ENCODE data around the gene UBE2J2.
A peak's percentile ranks its signal among the peaks of the same experiment; 100 is the strongest.
"Not testable (repeated sequence)": the region's sequence is repeated elsewhere in the genome, so short reads cannot be mapped to it uniquely, and the experiment has no call there.

The UBE2J2 gene

GRCh38 chr1:1255611-1256010 lies 18.0 kb downstream of the UBE2J2 start:
- no peak for DNase-seq (ENCODE audit: low spot score)

DNA sequence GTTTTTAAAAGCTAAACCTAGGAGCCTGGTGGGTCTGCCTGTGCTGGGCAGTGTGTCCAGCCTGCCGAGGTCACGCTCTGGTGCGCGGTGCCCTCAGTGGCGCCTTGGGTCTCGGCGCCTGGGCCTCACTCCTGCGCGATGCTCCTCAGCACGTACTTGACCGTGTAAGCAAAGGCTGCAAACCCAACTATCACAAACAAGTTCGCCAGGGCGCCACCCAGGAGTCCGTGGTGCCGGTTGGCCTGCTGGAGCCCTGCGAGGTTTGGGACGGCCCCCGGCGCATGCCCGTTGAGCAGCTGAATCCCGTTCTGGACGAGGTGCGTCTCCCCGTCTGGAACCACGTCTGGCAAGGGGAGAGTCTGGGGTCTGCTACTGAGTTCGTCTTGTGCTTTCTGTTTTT lies 18.6 kb downstream of the UBE2J2 start:
- DNase-seq (ENCODE audit: low spot score) = no peak

DNA sequence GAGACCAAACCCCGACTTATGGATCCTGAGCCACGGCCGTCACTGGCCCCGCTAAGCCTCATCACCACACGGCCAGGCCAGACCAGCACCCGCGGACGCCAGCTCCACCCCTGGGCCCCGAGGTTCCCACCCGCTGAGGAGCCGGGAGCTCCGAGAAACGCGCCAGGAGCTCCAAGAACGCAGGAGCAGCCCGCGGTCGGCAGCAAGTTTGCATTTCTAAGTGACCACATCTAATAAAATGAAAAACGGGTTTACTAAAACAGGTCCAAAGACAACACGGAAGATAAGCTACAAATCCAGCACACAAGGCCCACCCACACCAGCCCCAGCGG lies 19.0 kb downstream of the UBE2J2 start:
- no peak for DNase-seq (ENCODE audit: low spot score)

DNA sequence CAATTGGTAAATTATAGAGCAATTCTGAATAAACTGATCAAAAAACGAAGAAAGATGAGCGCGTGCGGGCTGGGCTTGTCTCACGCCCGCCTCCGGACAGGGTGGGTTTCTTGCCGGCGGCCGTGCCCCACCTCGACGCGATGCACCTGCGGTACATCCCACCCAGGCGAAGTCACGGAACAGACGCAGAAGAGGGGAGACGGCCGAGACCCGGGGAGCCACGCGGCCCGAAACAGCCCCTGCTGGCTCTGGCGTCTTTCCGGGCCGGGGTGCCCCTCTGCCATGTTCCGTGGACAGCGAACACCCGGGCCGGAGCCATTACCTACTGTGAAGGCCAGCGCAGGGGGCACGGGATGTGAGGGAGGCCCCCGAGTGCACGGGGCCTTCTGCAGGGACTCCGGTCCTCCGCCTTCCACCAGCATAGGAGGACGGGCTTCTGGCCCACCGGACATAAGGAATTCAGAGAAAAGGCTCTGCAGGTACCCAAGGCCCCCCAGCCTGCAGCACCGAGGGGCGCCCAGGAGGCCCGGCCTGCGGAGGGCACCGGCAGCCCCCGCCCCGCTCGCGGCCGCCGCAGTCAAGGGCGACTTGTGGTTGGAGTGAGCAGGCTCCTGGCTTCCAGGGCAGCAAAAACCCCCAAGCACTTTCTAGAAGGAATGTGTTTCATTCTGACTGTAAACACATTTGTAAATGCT lies 19.5 kb downstream of the UBE2J2 start:
- no peak for DNase-seq (ENCODE audit: low spot score)

DNA sequence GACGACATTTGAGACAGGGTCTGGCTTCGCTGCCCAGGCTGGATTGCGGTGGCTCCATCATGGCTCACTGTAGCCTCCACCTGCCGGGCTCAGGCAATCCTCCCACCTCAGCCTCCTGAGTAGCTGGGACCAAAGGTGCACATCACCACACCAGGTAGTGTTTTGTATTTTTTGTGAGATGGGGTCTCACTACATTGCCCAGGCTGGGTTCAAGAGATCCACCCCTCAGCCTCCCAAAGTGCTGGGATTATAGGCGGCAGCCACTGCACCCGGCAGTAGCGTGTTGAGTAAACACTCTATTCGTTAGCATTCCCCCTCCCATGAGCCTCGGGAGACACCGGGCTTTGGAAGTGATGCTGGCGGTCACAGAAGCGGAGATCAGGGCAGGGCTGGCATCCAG lies 20.3 kb downstream of the UBE2J2 start:
- DNase-seq (ENCODE audit: low spot score) = no peak

DNA sequence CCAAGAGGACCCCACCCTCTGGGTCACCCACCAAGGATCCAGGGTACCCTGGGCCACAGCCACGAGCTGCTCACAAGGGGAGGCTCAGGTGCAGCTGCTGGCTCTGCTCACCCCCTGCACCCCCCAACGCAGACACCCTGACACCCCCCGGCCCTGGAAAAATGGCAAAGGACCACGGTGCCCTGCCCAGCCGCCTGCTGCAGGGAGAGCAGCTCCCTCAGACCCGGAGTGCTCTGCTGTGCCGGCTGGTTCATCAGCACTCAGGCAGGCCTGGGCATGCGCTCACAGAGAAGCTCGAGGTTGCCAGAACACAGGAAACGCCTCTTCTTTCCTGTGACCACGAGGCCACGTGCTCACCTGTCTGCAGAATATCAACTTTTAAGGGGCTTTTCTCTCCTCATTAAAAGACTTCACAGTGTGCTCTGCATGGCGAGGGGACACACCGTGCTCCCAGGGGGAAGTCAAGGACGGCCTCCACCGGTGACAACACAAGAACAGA lies 22.8 kb downstream of the UBE2J2 start:
- DNase-seq (ENCODE audit: low spot score) = no peak

DNA sequence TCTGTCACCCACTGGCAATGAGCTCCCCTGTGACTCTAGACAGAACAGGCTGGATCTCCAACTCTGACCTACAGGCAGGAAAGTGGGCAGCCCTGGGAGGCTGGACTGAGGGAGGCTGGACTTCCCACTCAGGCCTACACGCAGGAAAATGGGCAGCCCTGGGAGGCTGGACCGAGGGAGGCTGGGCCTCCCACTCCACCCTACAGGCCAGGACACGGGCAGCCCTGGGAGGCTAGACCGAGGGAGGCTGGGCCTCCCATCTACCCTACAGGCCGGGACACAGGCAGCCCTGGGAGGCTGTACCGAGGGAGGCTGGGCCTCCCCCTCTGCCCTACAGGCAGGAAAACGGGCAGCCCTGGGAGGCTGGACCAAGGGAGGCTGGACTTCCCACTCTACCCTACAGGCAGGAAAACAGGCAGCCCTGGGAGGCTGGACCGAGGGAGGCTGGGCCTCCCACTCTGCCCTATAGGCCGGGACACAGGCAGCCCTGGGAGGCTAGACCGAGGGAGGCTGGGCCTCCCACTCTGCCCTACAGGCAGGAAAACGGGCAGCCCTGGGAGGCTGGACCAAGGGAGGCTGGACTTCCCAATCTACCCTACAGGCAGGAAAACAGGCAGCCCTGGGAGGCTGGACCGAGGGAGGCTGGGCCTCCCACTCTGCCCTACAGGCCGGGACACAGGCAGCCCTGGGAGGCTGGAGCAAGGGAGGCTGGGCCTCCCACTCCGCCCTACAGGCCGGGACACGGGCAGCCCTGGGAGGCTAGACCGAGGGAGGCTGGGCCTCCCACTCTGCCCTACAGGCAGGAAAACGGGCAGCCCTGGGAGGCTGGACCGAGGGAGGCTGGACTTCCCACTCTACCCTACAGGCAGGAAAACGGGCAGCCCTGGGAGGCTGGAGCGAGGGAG lies 25.4 kb downstream of the UBE2J2 start:
- not testable (repeated sequence) for DNase-seq (ENCODE audit: low spot score)

DNA sequence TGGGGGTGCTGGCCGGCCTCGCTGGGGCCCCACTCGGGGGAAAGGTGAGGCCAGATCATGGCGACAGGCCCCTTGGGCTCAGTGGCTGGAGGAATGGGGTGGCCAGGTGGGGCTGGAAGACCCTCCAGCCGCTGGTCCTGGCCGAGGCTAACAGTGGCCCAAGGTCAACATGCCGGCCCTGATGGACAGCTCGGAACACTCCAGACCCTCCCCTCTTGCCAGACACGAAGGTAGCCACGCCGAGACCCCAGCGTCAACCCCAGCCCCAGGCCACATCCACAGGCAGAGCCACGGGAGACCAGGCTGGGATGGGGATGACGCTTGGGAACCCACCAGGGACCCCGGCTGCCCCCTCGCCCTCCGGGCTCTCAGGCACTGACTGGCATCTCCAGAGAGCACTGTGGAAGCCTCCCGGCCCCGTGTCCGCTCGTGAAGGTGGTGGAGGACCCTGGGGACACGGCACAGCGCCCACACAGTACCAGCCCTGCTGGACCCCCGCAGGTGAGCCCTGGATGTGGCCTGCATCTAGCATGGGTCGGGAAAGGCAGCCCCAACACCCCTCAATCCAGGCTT lies 26.2 kb downstream of the UBE2J2 start:
- DNase-seq (ENCODE audit: low spot score) = no peak

DNA sequence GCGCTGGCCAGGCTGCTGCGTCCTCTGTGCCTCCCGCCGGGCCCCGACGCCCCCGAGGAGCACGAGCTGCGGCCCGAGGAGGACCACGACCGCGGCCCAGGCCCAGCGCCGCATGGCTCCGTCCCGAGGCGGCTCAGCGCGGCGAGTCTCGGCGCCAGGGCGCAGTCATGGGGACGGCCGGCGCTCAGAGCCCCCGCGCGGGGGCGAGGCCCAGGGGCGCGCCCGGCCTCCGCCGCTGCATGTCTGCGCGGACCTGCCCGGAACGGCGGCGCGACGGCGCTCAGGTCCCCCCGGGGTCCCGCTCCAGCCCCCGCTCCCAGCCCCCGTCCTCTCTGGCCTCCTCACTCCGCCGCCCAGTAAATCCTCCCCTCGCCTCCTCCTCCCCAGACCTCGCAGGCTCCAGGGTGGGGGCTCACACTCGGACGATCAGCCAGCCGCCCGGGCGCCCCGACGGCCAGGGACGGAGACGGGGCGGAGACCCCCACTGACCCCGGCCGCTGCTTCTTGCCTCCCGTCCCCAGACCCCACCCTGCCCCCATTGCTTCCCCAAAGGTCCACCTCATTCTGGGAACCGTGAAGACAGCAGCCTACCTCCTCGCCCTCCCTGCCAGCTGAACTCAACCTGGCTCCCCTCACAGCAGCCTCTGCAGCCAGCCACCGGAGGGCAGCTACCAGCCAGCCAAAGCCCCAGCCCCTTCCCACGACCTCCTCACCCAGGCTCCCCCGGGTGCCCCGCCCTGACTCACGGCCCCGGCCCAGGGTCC lies 26.9 kb downstream of the UBE2J2 start, which contains the start of gene C1QTNF12:
Gene C1QTNF12 (minus strand): TSS at position 146 of the 764 bp plus-strand sequence. CDS start 32 bp downstream, at position 114.
- peak; percentile 56 for DNase-seq (ENCODE audit: low spot score)

- DNase-seq (ENCODE audit: low spot score) = no peak
Measured at GRCh38 chr1:1245817-1246576, 27.7 kb downstream of the UBE2J2 start.

- no peak for DNase-seq (ENCODE audit: low spot score)
Measured at GRCh38 chr1:1245178-1245816, 28.4 kb downstream of the UBE2J2 start.

DNA sequence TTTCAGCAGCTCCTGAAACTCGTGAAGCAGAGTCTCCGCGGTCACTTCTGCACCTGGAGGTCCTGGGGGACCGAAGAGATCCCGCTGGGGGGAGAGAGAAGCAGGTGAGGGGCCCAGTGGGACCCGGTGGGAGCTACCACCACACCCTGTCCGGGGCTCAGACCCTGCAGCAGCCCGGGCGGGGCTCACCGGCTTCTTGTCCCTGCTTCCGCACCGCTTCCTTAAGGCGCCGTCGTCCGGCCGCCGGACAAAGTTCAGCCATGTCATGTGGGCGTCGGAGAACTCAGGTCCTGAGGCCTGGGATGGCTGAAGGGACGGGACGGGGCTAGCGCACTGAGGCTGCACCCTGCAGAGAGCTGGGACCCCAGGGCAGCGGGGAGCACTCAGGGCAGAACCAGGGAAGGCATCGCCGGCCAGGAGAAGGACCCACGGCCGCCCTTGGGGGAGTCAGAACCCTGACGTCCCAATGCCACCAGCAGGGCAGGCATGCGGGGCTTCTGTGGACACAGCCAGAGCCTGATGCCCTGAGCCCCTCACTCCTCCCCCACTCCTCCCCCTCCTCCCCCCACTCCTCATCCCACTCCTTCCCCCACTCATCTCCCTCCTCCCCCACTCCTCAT lies 29.4 kb downstream of the UBE2J2 start:
- peak; percentile 58 for DNase-seq (ENCODE audit: low spot score)

- DNase-seq (ENCODE audit: low spot score) = no peak
Measured at GRCh38 chr1:1243807-1244191, 29.9 kb downstream of the UBE2J2 start.

DNA sequence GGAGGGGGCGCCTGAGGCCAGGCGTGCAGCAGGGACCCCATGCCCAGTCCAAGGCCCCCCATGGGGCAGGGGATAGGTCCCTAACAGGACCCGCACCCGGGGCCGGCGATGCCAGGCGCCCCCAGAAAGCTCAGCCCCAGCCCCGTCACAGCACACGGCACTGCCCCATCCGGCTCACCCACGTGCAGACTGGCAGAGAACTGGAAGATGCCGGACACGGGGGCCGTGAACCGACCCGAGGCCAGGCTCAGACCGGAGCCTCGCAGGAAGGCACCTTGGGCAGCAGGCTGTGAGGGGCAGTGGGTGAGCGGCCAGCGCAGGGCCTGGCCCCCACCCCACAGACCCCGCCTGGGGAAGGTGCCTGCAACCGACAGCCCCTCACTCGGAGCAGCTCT lies 30.4 kb downstream of the UBE2J2 start:
- no peak for DNase-seq (ENCODE audit: low spot score)

GRCh38 chr1:1242461-1243265 lies 31.0 kb downstream of the UBE2J2 start:
- DNase-seq (ENCODE audit: low spot score) = no peak

DNA sequence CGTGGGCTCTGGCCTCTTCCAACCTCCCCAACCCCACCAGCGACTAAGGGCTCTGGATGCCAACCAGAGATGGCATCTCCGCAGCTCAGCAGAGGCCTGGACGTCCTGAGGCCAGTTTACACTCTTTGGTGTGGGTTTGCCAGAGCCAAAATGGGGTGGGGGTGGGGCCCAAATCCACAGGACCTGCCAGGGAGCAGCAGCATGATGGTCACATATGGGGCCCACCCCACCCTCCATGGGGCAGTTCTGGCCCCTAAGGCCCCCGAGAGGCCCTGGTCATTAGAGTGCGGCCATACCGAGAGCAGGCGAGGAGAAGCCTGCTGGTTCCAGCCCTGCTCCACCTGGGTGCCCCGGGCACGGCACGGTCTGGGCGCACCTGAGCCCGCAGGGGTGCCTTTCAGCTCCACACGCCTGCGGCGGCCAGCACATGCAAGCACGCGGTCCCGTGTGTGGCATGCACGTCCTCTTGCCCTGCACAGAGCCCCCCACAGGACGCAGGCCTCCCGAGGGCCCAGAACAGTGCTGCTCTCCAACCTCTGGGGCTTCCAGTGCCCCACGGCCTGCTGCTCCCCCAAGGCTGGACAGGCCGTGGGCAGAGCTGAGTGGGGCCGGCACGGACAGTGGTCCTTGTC lies 31.9 kb downstream of the UBE2J2 start:
- DNase-seq (ENCODE audit: low spot score) = no peak

DNA sequence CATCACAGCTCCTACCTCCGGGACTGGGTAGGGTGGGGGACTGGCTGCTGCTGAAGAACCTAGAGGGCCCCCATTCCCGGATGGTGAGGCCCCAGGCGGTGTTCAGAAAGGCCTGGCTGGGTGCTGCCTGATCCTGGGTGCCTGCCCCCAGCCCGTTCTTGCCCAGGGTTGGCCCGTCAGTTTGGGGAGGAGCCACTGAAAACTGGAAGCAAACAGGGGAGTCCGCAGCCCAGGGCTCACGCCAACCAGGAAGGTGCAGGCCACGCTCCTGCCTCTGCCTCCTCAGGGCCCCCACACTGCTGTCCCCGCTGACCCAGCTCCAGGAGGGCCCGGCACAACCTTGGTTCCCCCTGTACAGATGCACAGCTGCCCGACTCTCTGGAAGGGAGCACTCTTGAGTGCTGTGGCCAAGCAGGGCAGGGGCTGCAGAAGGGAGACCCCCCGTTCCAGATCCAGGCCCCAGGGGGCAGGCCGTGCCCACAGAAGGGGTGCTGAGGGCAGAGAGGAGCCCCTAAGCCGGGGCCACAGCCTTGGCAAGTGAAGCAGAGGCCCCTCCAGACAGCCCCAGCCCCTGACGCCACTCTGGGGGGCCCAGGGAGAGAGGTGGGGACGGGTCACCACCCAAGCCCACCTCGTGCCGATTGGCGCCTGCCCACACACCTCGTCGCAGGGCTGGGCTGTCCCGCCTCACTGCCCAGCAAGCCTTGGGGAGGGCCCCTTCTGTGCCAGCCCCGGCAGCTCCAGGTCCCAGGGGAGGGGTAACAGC lies 32.6 kb downstream of the UBE2J2 start:
- no peak for DNase-seq (ENCODE audit: low spot score)

DNA sequence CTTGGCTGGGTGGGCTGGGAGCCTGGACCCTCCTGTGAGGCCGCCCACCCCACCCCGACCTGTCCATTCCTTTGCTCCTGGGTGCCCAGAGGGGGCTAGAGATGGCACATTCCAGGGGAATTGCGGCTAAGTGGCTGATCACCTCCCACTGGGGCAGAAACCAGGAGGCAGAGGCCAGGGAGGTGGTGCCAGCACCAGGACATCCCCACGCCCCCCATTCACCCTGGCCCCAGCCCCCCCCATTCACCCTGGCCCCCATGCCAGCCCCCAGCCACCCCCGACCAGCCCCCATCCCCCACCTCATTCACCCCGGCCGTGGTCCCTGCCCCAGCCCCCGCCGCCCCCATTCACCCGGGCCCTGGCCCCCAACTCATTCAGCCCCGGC lies 33.3 kb downstream of the UBE2J2 start:
- DNase-seq (ENCODE audit: low spot score) = no peak

All from NAMALWA (cell line).